SK-N-SH treated with all-trans-retinoic acid at 6 μM for 48 hours (cell line): ENCODE results near the gene GMCL2.
A peak's percentile ranks its signal among the peaks of the same experiment; 100 is the strongest.
"Not testable (repeated sequence)": the region's sequence is repeated elsewhere in the genome, so short reads cannot be mapped to it uniquely, and the experiment has no call there.

Source experiments
- ATAC-seq: fragments of 200-7000 bp; cut with Tn5 transposase; 3 replicates; pipeline ENCODE4 v1.9.1; 2020; ENCODE audit warnings: mild to moderate bottlenecking, moderate library complexity
- BACH2 ChIP-seq: fragments of 250-450 bp; sonication (Bioruptor Pico); IDR thresholded peaks from 2 replicates; pipeline ENCODE4 v1.9.0; 2021; ENCODE audit warnings: mild to moderate bottlenecking, borderline replicate concordance
- CREB5 ChIP-seq: fragments of 250-450 bp; sonication (Bioruptor Pico); IDR thresholded peaks from 2 replicates; pipeline ENCODE4 v1.5.1; 2020; ENCODE audit warnings: low read depth, mild to moderate bottlenecking, moderate library complexity
- CSDC2 ChIP-seq: fragments of 250-450 bp; sonication (Bioruptor Pico); IDR thresholded peaks from 2 replicates; pipeline ENCODE4 v1.5.0; 2020; ENCODE audit warnings: mild to moderate bottlenecking, moderate library complexity
- CSRNP3 ChIP-seq: fragments of 250-450 bp; sonication (Bioruptor Pico); IDR thresholded peaks from 2 replicates; pipeline ENCODE4 v1.5.1; 2021; ENCODE audit warnings: mild to moderate bottlenecking, moderate library complexity
- ESRRG ChIP-seq: fragments of 250-450 bp; sonication (Bioruptor Pico); IDR thresholded peaks from 2 replicates; pipeline ENCODE4 v1.6.1; 2021; ENCODE audit warnings: mild to moderate bottlenecking
- ISL1 ChIP-seq: fragments of 250-450 bp; sonication (Bioruptor Pico); IDR thresholded peaks from 2 replicates; pipeline ENCODE4 v2.1.2; 2022; ENCODE audit warnings: mild to moderate bottlenecking, moderate library complexity
- OSR1 ChIP-seq: fragments of 250-450 bp; sonication (Bioruptor Pico); IDR thresholded peaks from 2 replicates; pipeline ENCODE4 v1.8.0; 2022; ENCODE audit warnings: moderate library complexity, mild to moderate bottlenecking, inconsistent platforms
- PATZ1 ChIP-seq: fragments of 250-450 bp; sonication (Bioruptor Pico); IDR thresholded peaks from 2 replicates; pipeline ENCODE4 v1.8.0; 2020; ENCODE audit warnings: mild to moderate bottlenecking, moderate library complexity, borderline replicate concordance
- POU6F1 ChIP-seq: fragments of 250-450 bp; sonication (Bioruptor Pico); IDR thresholded peaks from 2 replicates; pipeline ENCODE4 v1.8.0; 2021; ENCODE audit warnings: low read depth, mild to moderate bottlenecking, moderate library complexity, borderline replicate concordance
- PPARA ChIP-seq: fragments of 250-450 bp; sonication (Bioruptor Pico); IDR thresholded peaks from 2 replicates; pipeline ENCODE4 v1.5.0; 2020; ENCODE audit warnings: mild to moderate bottlenecking, borderline replicate concordance
- RARB ChIP-seq: fragments of 250-450 bp; sonication (Bioruptor Pico); IDR thresholded peaks from 2 replicates; pipeline ENCODE4 v1.8.0; 2021; ENCODE audit warnings: mild to moderate bottlenecking, moderate library complexity
- SNAI2 ChIP-seq: fragments of 250-450 bp; sonication (Bioruptor Pico); IDR thresholded peaks from 2 replicates; pipeline ENCODE4 v1.5.0; 2020; ENCODE audit warnings: mild to moderate bottlenecking, moderate library complexity
- TCF4 ChIP-seq: fragments of 250-450 bp; sonication (Bioruptor Pico); IDR thresholded peaks from 2 replicates; pipeline ENCODE4 v1.8.0; 2021; ENCODE audit warnings: mild to moderate bottlenecking, moderate library complexity, borderline replicate concordance
- TOX ChIP-seq: fragments of 250-450 bp; sonication (Bioruptor Pico); IDR thresholded peaks from 2 replicates; pipeline ENCODE4 v1.8.0; 2021; ENCODE audit warnings: mild to moderate bottlenecking, moderate library complexity, borderline replicate concordance
- ZFP3 ChIP-seq: fragments of 250-450 bp; sonication (Bioruptor Pico); IDR thresholded peaks from 2 replicates; pipeline ENCODE4 v1.5.0; 2020; ENCODE audit warnings: mild to moderate bottlenecking, moderate library complexity
- ZNF565 ChIP-seq: fragments of 450-650 bp; formaldehyde crosslinking; conservative IDR thresholded peaks from 2 replicates; pipeline ENCODE4 v1.5.0; 2020; ENCODE audit warnings: low read depth, mild to moderate bottlenecking, moderate library complexity
- ZNF70 ChIP-seq: fragments of 450-650 bp; formaldehyde crosslinking; IDR thresholded peaks from 2 replicates; pipeline ENCODE4 v1.5.0; 2020; ENCODE audit warnings: mild to moderate bottlenecking, moderate library complexity
- TF ChIP-seq, protein P1 (sequence below): fragments of 250-450 bp; sonication (Bioruptor Pico); IDR thresholded peaks from 2 replicates; pipeline ENCODE4 v1.5.0; 2020; ENCODE audit warnings: mild to moderate bottlenecking, moderate library complexity

The GMCL2 gene

GRCh38 chr5:178231539-178232123 lies 44.5 kb upstream of the GMCL2 start:
- TF ChIP-seq PPARA (no peak), ZNF70 (CRISPR knock-in tag) (no peak), TOX (CRISPR knock-in tag) (no peak)
- peak; percentile 5 for ATAC-seq

GRCh38 chr5:178230879-178231538 lies 43.8 kb upstream of the GMCL2 start:
- TF ChIP-seq ZNF70 (CRISPR knock-in tag) (no peak), RARB (CRISPR knock-in tag) (no peak)
- no peak for ATAC-seq

DNA sequence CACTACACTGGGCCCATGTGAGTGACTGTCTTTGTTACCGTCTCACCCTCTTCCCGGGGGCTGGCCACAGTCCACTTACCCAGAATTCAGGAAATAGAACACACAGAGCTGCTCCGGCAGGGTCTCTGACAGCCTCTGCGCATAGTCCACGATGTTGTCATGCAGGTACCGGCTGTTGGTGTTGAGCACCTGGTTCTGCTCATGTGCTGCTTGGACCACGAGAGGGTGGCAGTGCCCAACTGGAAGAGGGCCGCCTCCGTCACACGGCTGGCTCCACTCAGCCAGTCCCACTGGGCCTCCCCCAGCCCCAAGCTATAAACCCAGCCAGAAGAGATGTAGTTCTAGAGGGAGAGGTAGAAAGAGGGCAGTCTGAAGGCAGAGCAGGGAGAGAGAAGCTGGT lies 42.7 kb upstream of the GMCL2 start:
- TF ChIP-seq, protein P1, sequence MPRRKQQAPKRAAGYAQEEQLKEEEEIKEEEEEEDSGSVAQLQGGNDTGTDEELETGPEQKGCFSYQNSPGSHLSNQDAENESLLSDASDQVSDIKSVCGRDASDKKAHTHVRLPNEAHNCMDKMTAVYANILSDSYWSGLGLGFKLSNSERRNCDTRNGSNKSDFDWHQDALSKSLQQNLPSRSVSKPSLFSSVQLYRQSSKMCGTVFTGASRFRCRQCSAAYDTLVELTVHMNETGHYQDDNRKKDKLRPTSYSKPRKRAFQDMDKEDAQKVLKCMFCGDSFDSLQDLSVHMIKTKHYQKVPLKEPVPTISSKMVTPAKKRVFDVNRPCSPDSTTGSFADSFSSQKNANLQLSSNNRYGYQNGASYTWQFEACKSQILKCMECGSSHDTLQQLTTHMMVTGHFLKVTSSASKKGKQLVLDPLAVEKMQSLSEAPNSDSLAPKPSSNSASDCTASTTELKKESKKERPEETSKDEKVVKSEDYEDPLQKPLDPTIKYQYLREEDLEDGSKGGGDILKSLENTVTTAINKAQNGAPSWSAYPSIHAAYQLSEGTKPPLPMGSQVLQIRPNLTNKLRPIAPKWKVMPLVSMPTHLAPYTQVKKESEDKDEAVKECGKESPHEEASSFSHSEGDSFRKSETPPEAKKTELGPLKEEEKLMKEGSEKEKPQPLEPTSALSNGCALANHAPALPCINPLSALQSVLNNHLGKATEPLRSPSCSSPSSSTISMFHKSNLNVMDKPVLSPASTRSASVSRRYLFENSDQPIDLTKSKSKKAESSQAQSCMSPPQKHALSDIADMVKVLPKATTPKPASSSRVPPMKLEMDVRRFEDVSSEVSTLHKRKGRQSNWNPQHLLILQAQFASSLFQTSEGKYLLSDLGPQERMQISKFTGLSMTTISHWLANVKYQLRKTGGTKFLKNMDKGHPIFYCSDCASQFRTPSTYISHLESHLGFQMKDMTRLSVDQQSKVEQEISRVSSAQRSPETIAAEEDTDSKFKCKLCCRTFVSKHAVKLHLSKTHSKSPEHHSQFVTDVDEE (CRISPR knock-in tag): no peak
- TF ChIP-seq ZNF565 (CRISPR knock-in tag) (no peak), TOX (CRISPR knock-in tag) (no peak), CSRNP3 (no peak), POU6F1 (CRISPR knock-in tag) (no peak), CREB5 (no peak)
- no peak for ATAC-seq

GRCh38 chr5:178229111-178229510 lies 41.9 kb upstream of the GMCL2 start:
- not testable (repeated sequence) for ATAC-seq

DNA sequence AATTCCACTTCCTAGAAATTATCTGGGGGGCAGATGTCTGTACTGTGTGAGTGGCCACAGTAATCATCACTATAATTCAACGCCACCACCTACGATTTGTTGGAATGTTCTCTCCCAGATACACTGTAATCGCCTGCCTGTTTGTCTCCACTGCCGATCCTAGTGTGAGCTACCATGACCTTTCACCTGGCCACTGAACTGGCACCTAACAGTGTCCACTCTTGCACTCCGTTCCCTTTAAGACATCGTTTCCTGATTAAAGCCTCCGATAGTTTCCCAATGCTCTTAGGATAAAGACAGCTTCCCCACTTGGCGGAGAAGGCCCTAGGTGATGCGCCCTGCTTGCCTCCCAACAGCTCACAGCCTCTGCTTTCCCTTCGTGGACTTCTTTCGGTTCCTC lies 41.4 kb upstream of the GMCL2 start:
- ATAC-seq: no peak
- TF ChIP-seq ZFP3 (CRISPR knock-in tag) (no peak), BACH2 (CRISPR knock-in tag) (no peak), POU6F1 (CRISPR knock-in tag) (no peak), OSR1 (CRISPR knock-in tag) (no peak), PPARA (no peak), ISL1 (CRISPR knock-in tag) (no peak), CSDC2 (CRISPR knock-in tag) (no peak), ZNF565 (CRISPR knock-in tag) (no peak), SNAI2 (no peak), ZNF70 (CRISPR knock-in tag) (no peak), ESRRG (CRISPR knock-in tag) (no peak), TOX (CRISPR knock-in tag) (no peak), TCF4 (CRISPR knock-in tag) (no peak), PATZ1 (no peak)
- TF ChIP-seq, protein P1 (CRISPR knock-in tag): no peak
